BJ (cell line): ENCODE data around the gene TRIM67. TPM values are rescaled to one million over a fixed set of nuclear protein-coding genes. Genes with fewer than 3 reads are reported as not detected.
"Not testable (repeated sequence)": the region's sequence is repeated elsewhere in the genome, so short reads cannot be mapped to it uniquely, and the experiment has no call there.

ENCODE experiments used
- CTCF ChIA-PET: fragments of 350-600 bp; formaldehyde crosslinking; extraction: SDS; loops from one replicate; lab custom pipeline; 2021; ENCODE audit warnings: antibody characterized with exemption, inconsistent platforms; lab: Yijun Ruan, JAX
- POLR2A ChIA-PET: fragments of 300-600 bp; sonication (Branson Sonifier 250); formaldehyde crosslinking; extraction: SDS; loops from one replicate; lab custom pipeline; 2021; ENCODE audit warnings: antibody characterized with exemption; lab: Charles Lee
- DNase-seq: peaks from one replicate; pipeline ENCODE4 v3.0.0-alpha.2; 2011; ENCODE audit warnings: low read depth
- H3K27me3 ChIP-seq: 2 replicates; pipeline ENCODE4 v1.6.0; 2011; ENCODE audit warnings: low read length; ENCODE audit not compliant: control insufficient read depth, insufficient read depth
- H3K36me3 ChIP-seq: 2 replicates; pipeline ENCODE4 v1.5.1; 2011; ENCODE audit warnings: low read length; ENCODE audit not compliant: control insufficient read depth, insufficient read depth
- H3K4me3 ChIP-seq: 2 replicates; pipeline ENCODE4 v1.5.1; 2011; ENCODE audit warnings: low read depth, mild to moderate bottlenecking, control low read depth, low read length
- polyA plus RNA-seq: library from polyadenylated mRNA; depleted of rRNA; stranded (reverse); fragments of >200 nt; gene quantifications from 2 replicates; pipeline ENCODE4 v1.2.3, GENCODE V29; 2011
- TF ChIP-seq, protein P1 (sequence below): IDR thresholded peaks from 2 replicates; pipeline ENCODE4 v1.5.1; 2011; ENCODE audit warnings: low read depth, mild to moderate bottlenecking, control low read depth, inconsistent platforms, low read length, moderate library complexity; ENCODE audit not compliant: insufficient read depth

TRIM67 gene
- polyA plus RNA-seq, 1 experiment: 0.02 TPM

- TF ChIP-seq, protein P1, sequence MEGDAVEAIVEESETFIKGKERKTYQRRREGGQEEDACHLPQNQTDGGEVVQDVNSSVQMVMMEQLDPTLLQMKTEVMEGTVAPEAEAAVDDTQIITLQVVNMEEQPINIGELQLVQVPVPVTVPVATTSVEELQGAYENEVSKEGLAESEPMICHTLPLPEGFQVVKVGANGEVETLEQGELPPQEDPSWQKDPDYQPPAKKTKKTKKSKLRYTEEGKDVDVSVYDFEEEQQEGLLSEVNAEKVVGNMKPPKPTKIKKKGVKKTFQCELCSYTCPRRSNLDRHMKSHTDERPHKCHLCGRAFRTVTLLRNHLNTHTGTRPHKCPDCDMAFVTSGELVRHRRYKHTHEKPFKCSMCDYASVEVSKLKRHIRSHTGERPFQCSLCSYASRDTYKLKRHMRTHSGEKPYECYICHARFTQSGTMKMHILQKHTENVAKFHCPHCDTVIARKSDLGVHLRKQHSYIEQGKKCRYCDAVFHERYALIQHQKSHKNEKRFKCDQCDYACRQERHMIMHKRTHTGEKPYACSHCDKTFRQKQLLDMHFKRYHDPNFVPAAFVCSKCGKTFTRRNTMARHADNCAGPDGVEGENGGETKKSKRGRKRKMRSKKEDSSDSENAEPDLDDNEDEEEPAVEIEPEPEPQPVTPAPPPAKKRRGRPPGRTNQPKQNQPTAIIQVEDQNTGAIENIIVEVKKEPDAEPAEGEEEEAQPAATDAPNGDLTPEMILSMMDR: no peak
- DNase-seq: no peak
- no peaks in the 10 kb centered on the region for H3K36me3 ChIP-seq
- POLR2A ChIA-PET: no interaction called here
- peaks cover 2% of the 10 kb centered on the region; the same call in 1 of the 2 replicates for H3K27me3 ChIP-seq
- CTCF ChIA-PET: no interaction called here
- H3K4me3 ChIP-seq: no peak overlapping the region
Measured at GRCh38 chr1:231147896-231148295, 14.0 kb upstream of the TRIM67 start.

- TF ChIP-seq, protein P1: no peak
- Histone ChIP-seq H3K4me3 (no peak overlapping the region), H3K36me3 (no peaks in the 10 kb centered on the region), H3K27me3 (peaks cover 3% of the 10 kb centered on the region)
- DNase-seq: no peak
- CTCF ChIA-PET: no interaction called here
- POLR2A ChIA-PET: no interaction called here
Measured at GRCh38 chr1:231151811-231152210, 10.0 kb upstream of the TRIM67 start.

DNA sequence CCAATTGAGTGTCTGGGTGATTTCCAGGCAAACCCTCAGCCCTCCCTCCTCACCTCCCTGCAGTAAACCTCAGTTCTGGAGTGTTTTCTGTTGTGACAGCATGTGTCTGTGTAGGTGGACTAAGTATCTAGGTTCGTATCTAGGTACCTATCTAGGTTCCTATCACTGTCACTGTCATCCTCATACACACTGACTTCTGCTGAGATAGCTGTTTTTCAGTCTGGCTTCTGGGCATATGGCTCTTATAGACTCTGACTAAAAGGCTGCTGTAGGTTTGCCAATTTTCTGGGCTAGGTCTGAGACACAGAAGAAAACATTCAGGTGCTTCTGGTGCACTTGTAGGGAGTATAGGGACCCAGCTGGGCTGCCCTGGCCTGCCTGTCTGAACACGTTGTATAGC, 8.1 kb upstream of the TRIM67 start:
- ChIA-PET CTCF (no interaction called here), POLR2A (no interaction called here)
- DNase-seq: no peak
- H3K4me3 ChIP-seq: no peak overlapping the region
- TF ChIP-seq, protein P1: no peak
- peaks cover 2% of the 10 kb centered on the region for H3K27me3 ChIP-seq
- H3K36me3 ChIP-seq: no peaks in the 10 kb centered on the region

GRCh38 chr1:231155808-231156207, 6.0 kb upstream of the TRIM67 start:
- ChIA-PET POLR2A (no interaction called here), CTCF (interaction anchor here (1.1 kb wide), 1 partner anchor 17 kb away, joined by 3 read pairs; no protein-coding TSS in a partner anchor)
- TF ChIP-seq, protein P1: no peak
- H3K36me3 ChIP-seq: no peaks in the 10 kb centered on the region
- H3K4me3 ChIP-seq: no peak overlapping the region
- no peak for DNase-seq
- peaks cover 10% of the 10 kb centered on the region for H3K27me3 ChIP-seq

DNA sequence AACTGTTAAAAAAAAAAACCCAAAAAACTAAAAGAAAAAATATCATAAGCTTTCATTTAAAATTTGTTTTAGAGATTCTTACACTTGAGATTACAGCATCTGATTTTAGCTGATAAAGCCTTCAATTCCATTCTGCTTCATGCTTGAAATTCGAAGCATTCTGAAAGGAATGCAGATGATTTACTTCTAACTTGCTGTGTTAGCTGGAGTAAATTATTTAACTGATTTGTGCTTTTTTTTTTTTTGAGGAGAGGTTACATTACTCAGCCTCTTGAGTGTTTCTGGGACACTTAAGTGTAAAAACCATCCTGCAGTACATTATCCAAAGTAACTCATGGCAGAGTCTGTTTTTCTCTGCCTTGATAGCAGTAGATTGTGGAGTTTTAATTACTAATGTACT, 4.5 kb upstream of the TRIM67 start:
- Histone ChIP-seq H3K27me3 (peaks cover 17% of the 10 kb centered on the region), H3K4me3 (no peak overlapping the region), H3K36me3 (no peaks in the 10 kb centered on the region)
- no peak for DNase-seq
- ChIA-PET CTCF (no interaction called here), POLR2A (interaction anchor here (0.6 kb wide), 1 partner anchor 94 kb away, joined by 4 read pairs; no protein-coding TSS in a partner anchor)
- TF ChIP-seq, protein P1: no peak

GRCh38 chr1:231158141-231158540, 3.7 kb upstream of the TRIM67 start:
- DNase-seq, CTCF ChIA-PET, H3K4me3 ChIP-seq, POLR2A ChIA-PET, H3K36me3 ChIP-seq: not testable (repeated sequence)
- H3K27me3 ChIP-seq: peaks cover 23% of the 10 kb centered on the region
